ENCODE measurements around the gene CA12. TPM values are rescaled to one million over a fixed set of nuclear protein-coding genes. Genes with fewer than 3 reads are reported as not detected.
"Not testable (repeated sequence)": the region's sequence is repeated elsewhere in the genome, so short reads cannot be mapped to it uniquely, and the experiment has no call there.

The CA12 gene
- total RNA-seq, 2 experiments from 2014 or later: not detected

GRCh38 chr15:63322541-63322940, 59.1 kb downstream of the CA12 start:
- CTCF ChIA-PET: no interaction called here
- POLR2A ChIA-PET: no interaction called here

- ChIA-PET CTCF (no interaction called here), POLR2A (no interaction called here)
Observed at GRCh38 chr15:63321462-63321861, 60.2 kb downstream of the CA12 start.

GRCh38 chr15:63320981-63321380, 60.7 kb downstream of the CA12 start:
- POLR2A ChIA-PET: not testable (repeated sequence)

GRCh38 chr15:63320446-63320845, 61.2 kb downstream of the CA12 start:
- POLR2A ChIA-PET, CTCF ChIA-PET: not testable (repeated sequence)

More at GRCh38 chr15:63320981-63321380, 60.7 kb downstream of the CA12 start:
- CTCF ChIA-PET: not testable (repeated sequence)

DNA sequence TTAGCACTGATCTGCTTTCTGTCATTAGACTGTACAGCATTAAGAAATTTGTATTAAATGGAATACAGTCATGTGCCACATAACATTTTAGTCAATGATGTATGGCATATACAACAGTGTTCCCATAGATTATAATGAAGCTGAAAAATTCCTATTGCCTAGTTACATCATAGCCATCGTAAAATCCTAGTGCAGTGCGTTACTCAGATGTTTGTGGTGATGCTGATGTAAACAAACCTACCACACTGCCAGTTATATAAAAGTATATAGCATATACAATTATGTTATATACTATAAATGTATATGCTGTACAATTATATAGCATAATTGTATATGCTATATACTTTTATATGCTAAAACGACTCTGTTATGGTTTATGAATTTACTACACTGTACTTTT, 62.6 kb downstream of the CA12 start:
- ChIA-PET POLR2A (no interaction called here), CTCF (no interaction called here)

- CTCF ChIA-PET: no interaction called here
- POLR2A ChIA-PET: no interaction called here
Observed at GRCh38 chr15:63318344-63318743, 63.3 kb downstream of the CA12 start.

GRCh38 chr15:63314409-63314808, 67.2 kb downstream of the CA12 start:
- CTCF ChIA-PET: no interaction called here

DNA sequence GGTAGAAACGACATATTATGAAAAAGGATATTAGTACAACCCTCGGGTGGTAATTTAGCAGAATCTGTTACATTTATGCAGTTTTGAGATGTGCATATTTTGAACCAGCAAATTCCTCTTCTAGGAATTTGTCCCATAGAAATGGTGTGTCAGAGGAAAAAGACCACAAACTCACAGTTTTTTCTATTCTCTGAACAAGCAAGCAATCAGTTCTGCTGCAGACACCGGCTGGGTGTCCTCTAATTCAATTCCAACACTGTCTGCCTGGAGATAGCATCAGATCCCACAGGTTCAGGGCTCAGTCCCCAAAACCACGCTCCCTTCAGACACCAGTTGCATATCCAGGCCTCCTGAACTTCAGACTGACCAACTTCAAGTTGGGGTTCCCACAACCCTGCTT, 67.8 kb downstream of the CA12 start:
- POLR2A ChIA-PET: no interaction called here
- CTCF ChIA-PET: no interaction called here

More at GRCh38 chr15:63314409-63314808, 67.2 kb downstream of the CA12 start:
- POLR2A ChIA-PET: no interaction called here

DNA sequence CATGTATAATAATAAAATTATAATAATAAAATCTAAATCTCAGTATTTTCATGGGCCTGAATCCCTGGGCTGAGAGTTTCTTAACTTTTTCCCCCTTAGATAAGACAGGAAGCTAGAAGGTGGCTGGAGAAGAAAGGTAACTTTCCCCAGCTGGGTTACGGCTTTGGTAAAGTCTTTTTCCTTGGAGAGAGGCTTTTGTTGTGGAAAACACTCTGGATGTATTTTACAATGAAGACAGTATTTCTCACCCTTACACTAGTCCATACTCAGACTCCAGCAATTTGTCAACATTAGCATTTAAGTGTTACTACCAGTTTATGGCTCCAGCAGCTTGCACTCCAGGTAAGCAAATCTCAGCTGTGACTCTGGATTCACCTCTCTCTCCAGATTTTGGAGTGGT, 69.4 kb downstream of the CA12 start:
- CTCF ChIA-PET: no interaction called here
- POLR2A ChIA-PET: no interaction called here

DNA sequence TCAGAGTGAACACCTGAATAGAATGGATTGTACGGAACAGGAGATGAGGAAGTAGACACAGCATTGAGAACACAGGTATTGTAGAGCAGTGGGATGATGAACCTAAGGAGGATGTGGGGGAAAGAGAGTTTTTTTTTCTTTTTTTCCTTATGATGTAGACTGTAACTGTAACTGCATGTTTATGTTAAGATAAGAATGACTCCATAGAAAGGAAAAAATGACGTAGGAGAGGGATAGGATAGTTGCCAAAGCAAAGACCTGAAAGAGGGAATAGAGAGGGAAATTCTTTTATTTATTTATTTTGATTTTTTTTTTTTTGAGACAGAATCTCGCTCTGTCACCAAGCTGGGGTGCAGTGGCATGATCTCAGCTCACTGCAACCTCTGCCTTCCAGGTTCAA, 71.0 kb downstream of the CA12 start:
- CTCF ChIA-PET: no interaction called here
- POLR2A ChIA-PET: no interaction called here

- ChIA-PET POLR2A (no interaction called here), CTCF (no interaction called here)
Observed at GRCh38 chr15:63308947-63309346, 72.7 kb downstream of the CA12 start.

DNA sequence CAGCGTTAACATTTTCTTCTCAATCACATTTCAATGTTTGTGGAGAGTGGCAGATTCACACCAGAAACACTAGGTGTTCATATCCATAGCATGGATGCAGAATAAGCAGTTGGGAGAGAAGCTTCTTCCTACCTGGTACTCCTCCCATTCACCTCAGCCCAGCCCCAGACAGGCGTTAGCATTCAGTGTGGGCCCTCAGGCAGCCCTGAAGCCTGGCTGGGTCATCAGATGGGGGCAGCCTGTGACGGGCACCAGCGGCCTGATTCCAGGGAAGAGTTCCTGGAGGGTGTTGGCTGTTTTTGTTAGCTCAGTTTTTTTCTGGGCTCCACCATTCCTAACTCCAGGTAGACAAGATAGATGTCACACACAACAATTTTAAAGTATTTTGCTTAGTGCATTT, 73.2 kb downstream of the CA12 start:
- CTCF ChIA-PET: no interaction called here
- POLR2A ChIA-PET: no interaction called here

DNA sequence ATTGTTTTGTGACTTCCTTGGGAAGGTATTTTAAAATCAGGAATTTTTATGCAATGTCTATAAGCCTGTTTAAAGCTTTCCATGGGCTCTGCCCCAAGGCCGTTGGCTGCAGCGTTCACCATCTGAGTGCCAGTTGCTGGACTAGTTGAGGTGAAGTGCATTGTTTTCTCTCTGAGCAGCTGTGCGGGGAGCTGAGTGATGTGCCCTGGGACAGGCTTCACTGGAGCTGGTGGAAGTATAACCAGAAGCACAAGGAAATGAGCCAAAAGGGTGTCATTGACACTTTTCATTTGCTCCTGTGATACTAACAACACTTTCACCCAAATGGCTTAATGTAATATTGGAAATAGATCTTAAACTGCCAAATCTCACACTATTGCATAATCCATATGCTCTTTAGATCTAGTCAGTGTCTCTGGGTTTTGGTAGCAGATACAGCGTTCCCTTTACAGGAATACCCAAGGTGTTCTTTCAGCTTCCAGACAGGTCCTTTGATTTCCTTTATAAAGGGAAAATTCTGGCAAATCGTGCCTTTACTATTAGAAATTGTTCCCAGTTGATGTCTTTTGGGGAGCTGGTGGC, 75.1 kb downstream of the CA12 start:
- POLR2A ChIA-PET: no interaction called here
- CTCF ChIA-PET: no interaction called here

DNA sequence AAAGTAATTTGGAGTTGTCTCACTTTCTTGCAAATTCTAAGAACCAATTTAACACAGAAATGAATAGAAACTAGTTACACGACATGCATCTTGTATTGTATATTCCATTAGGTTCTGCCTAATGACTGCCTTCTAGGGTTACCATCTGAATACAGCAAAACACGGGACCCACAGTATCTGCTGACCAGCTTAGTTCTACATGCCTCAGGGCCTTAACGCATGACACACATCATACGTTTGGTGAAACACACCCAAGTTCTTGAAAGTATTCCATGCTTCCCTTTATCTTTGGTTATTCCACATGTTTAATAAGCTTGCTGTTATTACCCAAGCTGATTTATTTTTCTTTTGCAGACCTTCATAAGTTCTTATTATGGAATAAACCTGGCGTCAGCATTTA, 76.4 kb downstream of the CA12 start:
- CTCF ChIA-PET: no interaction called here
- POLR2A ChIA-PET: no interaction called here

GRCh38 chr15:63301088-63301487, 80.6 kb downstream of the CA12 start:
- POLR2A ChIA-PET: no interaction called here
- CTCF ChIA-PET: no interaction called here

DNA sequence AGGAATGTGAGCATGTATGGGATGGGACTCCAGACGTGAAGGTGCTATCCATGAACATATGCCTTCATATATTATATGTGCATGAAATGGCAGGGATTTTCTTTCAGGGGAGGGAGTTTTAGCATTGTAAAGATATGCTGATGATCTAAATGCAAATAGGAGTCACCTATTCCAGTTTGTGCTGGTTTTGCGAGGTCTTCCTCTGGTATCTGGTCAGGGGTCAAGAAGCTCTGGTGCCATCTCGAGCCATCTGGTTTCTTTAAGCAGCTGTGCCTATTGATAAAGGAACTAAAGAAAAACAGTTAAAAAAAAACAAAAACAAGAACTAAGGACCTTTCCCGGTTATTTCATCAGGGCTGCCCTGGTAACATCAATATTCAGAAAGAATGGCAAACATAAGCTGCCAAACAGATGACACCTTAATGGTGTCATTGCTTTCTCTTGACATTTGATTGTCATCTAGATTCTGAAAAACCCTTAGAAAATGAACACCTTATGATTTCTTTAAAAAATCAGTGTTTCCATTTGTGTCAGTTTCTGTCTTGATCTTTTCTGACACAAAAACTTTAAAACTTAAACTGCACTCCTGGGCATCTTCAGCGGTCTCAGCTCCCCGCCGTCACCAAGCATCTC, 81.6 kb downstream of the CA12 start:
- ChIA-PET CTCF (interaction anchor here (1.0 kb wide), 1 partner anchor 167 kb away, joined by 3 read pairs; no protein-coding TSS in a partner anchor), POLR2A (no interaction called here)

DNA sequence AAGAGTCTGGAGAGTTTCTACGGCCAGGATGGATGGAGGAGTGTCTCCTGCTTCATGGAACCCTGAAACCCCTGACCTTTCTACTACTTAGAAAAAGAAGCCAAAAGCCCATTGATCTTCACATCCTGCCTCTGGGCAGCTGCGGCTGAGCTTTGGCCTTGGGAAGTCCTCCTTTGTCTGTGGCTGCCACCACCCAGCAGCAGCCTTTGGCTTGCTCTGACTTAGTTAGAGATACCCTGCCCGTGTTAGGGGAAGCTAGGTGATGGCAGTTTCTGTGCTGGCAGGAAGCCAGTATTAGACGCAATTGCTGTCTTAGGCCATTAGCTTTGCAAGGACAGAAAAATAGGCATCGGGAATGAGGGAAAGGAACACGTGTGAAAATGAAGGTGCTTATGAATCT, 85.5 kb downstream of the CA12 start:
- CTCF ChIA-PET: interaction anchor here (0.7 kb wide), 2 partner anchors 466 to 594 kb away, joined by 3 to 4 read pairs; no protein-coding TSS in a partner anchor
- POLR2A ChIA-PET: no interaction called here

DNA sequence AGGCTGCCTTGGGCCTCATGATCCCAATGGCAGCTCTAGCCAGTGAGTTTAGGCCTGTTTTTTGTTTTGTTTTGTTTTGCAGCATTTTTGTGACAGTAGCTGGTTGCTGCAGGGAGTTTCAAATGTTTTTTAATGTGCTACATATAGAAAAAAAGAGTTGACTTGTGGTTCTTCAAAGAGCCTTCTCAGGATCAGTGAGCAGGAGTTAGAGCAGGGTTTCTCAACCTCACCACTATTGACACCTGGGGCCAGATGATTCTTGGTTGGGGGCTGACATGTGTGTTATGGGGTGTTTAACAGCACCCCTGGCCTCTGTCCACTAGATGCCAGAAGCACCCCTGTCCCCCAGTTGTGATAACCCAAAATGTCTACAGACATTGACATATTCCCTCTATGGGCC, 86.3 kb downstream of the CA12 start:
- POLR2A ChIA-PET: no interaction called here

GRCh38 chr15:63294359-63294758, 87.3 kb downstream of the CA12 start:
- ChIA-PET POLR2A (no interaction called here), CTCF (no interaction called here)

More for the DNA sequence above, 86.3 kb downstream of the CA12 start:
- CTCF ChIA-PET: no interaction called here

- ChIA-PET POLR2A (no interaction called here), CTCF (interaction anchor here (0.9 kb wide), 1 partner anchor 174 kb away, joined by 3 read pairs; no protein-coding TSS in a partner anchor)
Observed at GRCh38 chr15:63292771-63293170, 88.9 kb downstream of the CA12 start.

GRCh38 chr15:63292241-63292640, 89.4 kb downstream of the CA12 start:
- ChIA-PET CTCF (interaction anchor here (0.9 kb wide), 1 partner anchor 175 kb away, joined by 3 read pairs; no protein-coding TSS in a partner anchor), POLR2A (no interaction called here)

DNA sequence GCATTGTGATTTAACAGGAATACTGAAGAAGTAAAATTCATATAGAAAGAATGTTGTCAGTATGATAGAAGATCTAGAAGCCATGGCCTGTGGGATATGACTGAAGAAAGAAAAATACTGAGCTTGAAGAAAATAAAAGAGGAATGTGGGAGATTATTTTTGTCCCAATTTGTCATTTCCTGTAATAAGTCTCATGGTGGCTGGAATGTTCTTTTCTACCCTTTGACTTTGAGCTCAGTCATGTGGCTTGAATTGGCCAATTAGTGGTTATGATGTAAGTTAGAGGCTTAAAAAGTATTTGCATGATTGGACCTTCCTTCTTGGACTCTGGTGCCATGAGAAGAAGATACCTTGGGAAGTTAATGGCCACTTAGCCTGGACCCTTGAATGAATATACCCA, 90.1 kb downstream of the CA12 start:
- CTCF ChIA-PET: interaction anchor here (0.6 to 1.5 kb wide), 3 partner anchors 111 to 175 kb away, joined by 3 to 8 read pairs (median 3); no protein-coding TSS in a partner anchor
- POLR2A ChIA-PET: no interaction called here

All from activated CD8-positive, alpha-beta memory T cell treated with anti-CD3 and anti-CD28 coated beads for 36 hours (primary cell).